GM12878 (cell line): ENCODE results near the gene CAPNS1. TPM values are rescaled to one million over a fixed set of nuclear protein-coding genes. Genes with fewer than 3 reads are reported as not detected.

Experiments used
- BCL11A ChIP-seq: IDR thresholded peaks from 2 replicates; pipeline ENCODE4 v1.6.1; 2011; ENCODE audit warnings: low read depth, low read length
- BCL3 ChIP-seq: IDR thresholded peaks from 2 replicates; pipeline ENCODE4 v1.6.1; 2011; ENCODE audit warnings: borderline replicate concordance, low read depth, mild to moderate bottlenecking, moderate library complexity, low read length; ENCODE audit not compliant: insufficient read depth, poor library complexity, severe bottlenecking
- CBX5 ChIP-seq: sonication (generic); IDR thresholded peaks from 2 replicates; pipeline ENCODE4 v1.6.1; 2016; ENCODE audit warnings: low read depth, moderate library complexity, mild to moderate bottlenecking, inconsistent platforms
- CEBPB ChIP-seq, 2 experiments: fragments of 150-350 bp in 1 of 2; IDR thresholded peaks; 2 replicates each; pipeline ENCODE4 v1.6.1; 2012 to 2014; ENCODE audit warnings: low read depth in 2 of 2, low read length in 2 of 2, borderline replicate concordance in 1 of 2, inconsistent platforms in 1 of 2
- CREB1 ChIP-seq: IDR thresholded peaks from 2 replicates; pipeline ENCODE4 v1.6.1; 2012; ENCODE audit warnings: low read depth, mild to moderate bottlenecking, inconsistent platforms
- CTCF ChIP-seq, 3 experiments: IDR thresholded peaks in 2 of 3; conservative IDR thresholded peaks in 1 of 3; 2 replicates each; pipeline ENCODE4 v1.5.1; 2011; ENCODE audit warnings: low read depth in 3 of 3, low read length in 3 of 3, mild to moderate bottlenecking in 3 of 3, control low read depth in 2 of 3, moderate library complexity in 2 of 3, inconsistent platforms in 1 of 3, mixed read lengths in 1 of 3; ENCODE audit not compliant: control insufficient read depth in 2 of 3, insufficient read depth in 1 of 3; ENCODE audit errors: extremely low read depth in 1 of 3
- CUX1 ChIP-seq: IDR thresholded peaks from 2 replicates; pipeline ENCODE4 v1.6.1; 2012; ENCODE audit warnings: improper control_type of control experiment, low read depth, low read length; ENCODE audit not compliant: insufficient replicate concordance
- HDGF ChIP-seq: fragments of 450-650 bp; IDR thresholded peaks from 2 replicates; pipeline ENCODE4 v1.6.1; 2016; ENCODE audit warnings: antibody characterized with exemption
- IRF4 ChIP-seq: IDR thresholded peaks from 2 replicates; pipeline ENCODE4 v1.6.1; 2011; ENCODE audit warnings: low read depth, low read length
- JUNB ChIP-seq: IDR thresholded peaks from 2 replicates; pipeline ENCODE4 v1.6.1; 2016; ENCODE audit warnings: antibody characterized with exemption, mild to moderate bottlenecking
- POLR2AphosphoS5 ChIP-seq: IDR thresholded peaks from 2 replicates; pipeline ENCODE4 v1.6.1; 2011; ENCODE audit warnings: mild to moderate bottlenecking, low read length, inconsistent platforms
- RUNX3 ChIP-seq: IDR thresholded peaks from 2 replicates; pipeline ENCODE4 v1.6.1; 2012; ENCODE audit warnings: low read length, inconsistent platforms
- SIX5 ChIP-seq: IDR thresholded peaks from 2 replicates; pipeline ENCODE4 v1.6.1; 2011; ENCODE audit warnings: mild to moderate bottlenecking, low read depth, low read length, moderate library complexity; ENCODE audit not compliant: severe bottlenecking
- SMAD1 ChIP-seq: fragments of 450-650 bp; IDR thresholded peaks from 2 replicates; pipeline ENCODE4 v1.6.1; 2018; ENCODE audit warnings: mild to moderate bottlenecking, low read depth; ENCODE audit not compliant: partially characterized antibody
- SREBF2 ChIP-seq: IDR thresholded peaks from 2 replicates; pipeline ENCODE4 v1.6.1; 2012; ENCODE audit warnings: mild to moderate bottlenecking, low read length
- TCF7 ChIP-seq: IDR thresholded peaks from 2 replicates; pipeline ENCODE4 v1.6.1; 2014; ENCODE audit warnings: antibody characterized with exemption, borderline replicate concordance
- YBX1 ChIP-seq: fragments of 450-650 bp; IDR thresholded peaks from 2 replicates; pipeline ENCODE4 v1.6.1; 2016; ENCODE audit warnings: antibody characterized with exemption
- ZSCAN29 ChIP-seq: fragments of 450-650 bp; IDR thresholded peaks from 2 replicates; pipeline ENCODE4 v1.6.1; 2017; ENCODE audit warnings: mild to moderate bottlenecking, moderate library complexity
- polyA plus RNA-seq, 11 experiments: library from polyadenylated mRNA; depleted of rRNA in 4 of 11; unstranded in 6 of 11; stranded (reverse) in 5 of 11; fragments of >200 nt; fragmentation: Nextera tagmentation in 4 of 11; fragmentation: Illumina TruSeq in 1 of 11; extraction: Ambion mirVana in 4 of 11; extraction: Trizol in 1 of 11; gene quantifications; 1 replicate in 1 of 11; 2 replicates in 10 of 11; pipeline versions ENCODE4 v1.2.1 to v1.2.3, GENCODE V29; 2011 to 2016; ENCODE audit warnings: inconsistent platforms in 2 of 11, missing spikeins in 2 of 11, low read depth in 1 of 11
- total RNA-seq, 4 experiments: library from RNA; depleted of rRNA in 3 of 4; stranded (reverse); fragments of >200 nt in 3 of 4; fragmentation: Illumina TruSeq in 1 of 4; extraction: Trizol in 1 of 4; gene quantifications; 2 replicates each; pipeline versions ENCODE4 v1.2.1 to v1.2.3, GENCODE V29; 2013 to 2021
- TF ChIP-seq, protein P1 (sequence below): fragments of 450-650 bp; IDR thresholded peaks from 2 replicates; pipeline ENCODE4 v1.6.1; 2017; ENCODE audit warnings: antibody characterized with exemption, mild to moderate bottlenecking, moderate library complexity

Gene CAPNS1
- total and polyA plus RNA-seq, 10 of the 15 experiments (the other 5 are each of a cell fraction or from before 2014, with no cell fraction given) = 96.9 to 562 (median 245) TPM

GRCh38 chr19:36115453-36116343 is 24.2 kb upstream of the CAPNS1 start, which contains the start of gene TBCB (continued):
- no peak for TF ChIP-seq CEBPB (IDR thresholded peaks at IDR 0.05; ENCODE audit: borderline replicate concordance in 1 of 2, low read depth in 2 of 2, low read length in 2 of 2)
- TF ChIP-seq POLR2AphosphoS5 = peak; percentile 73; the same call in 1 of the 2 replicates
- TF ChIP-seq, protein P1, sequence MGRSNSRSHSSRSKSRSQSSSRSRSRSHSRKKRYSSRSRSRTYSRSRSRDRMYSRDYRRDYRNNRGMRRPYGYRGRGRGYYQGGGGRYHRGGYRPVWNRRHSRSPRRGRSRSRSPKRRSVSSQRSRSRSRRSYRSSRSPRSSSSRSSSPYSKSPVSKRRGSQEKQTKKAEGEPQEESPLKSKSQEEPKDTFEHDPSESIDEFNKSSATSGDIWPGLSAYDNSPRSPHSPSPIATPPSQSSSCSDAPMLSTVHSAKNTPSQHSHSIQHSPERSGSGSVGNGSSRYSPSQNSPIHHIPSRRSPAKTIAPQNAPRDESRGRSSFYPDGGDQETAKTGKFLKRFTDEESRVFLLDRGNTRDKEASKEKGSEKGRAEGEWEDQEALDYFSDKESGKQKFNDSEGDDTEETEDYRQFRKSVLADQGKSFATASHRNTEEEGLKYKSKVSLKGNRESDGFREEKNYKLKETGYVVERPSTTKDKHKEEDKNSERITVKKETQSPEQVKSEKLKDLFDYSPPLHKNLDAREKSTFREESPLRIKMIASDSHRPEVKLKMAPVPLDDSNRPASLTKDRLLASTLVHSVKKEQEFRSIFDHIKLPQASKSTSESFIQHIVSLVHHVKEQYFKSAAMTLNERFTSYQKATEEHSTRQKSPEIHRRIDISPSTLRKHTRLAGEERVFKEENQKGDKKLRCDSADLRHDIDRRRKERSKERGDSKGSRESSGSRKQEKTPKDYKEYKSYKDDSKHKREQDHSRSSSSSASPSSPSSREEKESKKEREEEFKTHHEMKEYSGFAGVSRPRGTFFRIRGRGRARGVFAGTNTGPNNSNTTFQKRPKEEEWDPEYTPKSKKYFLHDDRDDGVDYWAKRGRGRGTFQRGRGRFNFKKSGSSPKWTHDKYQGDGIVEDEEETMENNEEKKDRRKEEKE = no peak
- no peak for TF ChIP-seq BCL3
- no peak for TF ChIP-seq TCF7
- TF ChIP-seq CUX1 = no peak
- TF ChIP-seq IRF4 = no peak
- TF ChIP-seq RUNX3 = no peak
- TF ChIP-seq JUNB = no peak
- TF ChIP-seq ZSCAN29 = no peak
- no peak for TF ChIP-seq SREBF2
- TF ChIP-seq CBX5 = no peak
- no peak for TF ChIP-seq CTCF (IDR thresholded peaks at IDR 0.05 in 2 of 3, conservative IDR thresholded peaks at IDR 0.05 in 1 of 3; ENCODE audit: control insufficient read depth in 2 of 3, extremely low read depth in 1 of 3, insufficient read depth in 1 of 3, low read depth in 3 of 3, low read length in 3 of 3)
- TF ChIP-seq SIX5 = no peak
- TF ChIP-seq YBX1 = no peak
- TF ChIP-seq BCL11A = no peak
- TF ChIP-seq CREB1 = peak; percentile 1
- no peak for TF ChIP-seq SMAD1
- no peak; the same call in 1 of the 2 replicates for TF ChIP-seq HDGF
